Measurements from ENCODE around the gene ZFAND2B.
A peak's percentile ranks its signal among the peaks of the same experiment; 100 is the strongest.

The ZFAND2B gene, protein sequence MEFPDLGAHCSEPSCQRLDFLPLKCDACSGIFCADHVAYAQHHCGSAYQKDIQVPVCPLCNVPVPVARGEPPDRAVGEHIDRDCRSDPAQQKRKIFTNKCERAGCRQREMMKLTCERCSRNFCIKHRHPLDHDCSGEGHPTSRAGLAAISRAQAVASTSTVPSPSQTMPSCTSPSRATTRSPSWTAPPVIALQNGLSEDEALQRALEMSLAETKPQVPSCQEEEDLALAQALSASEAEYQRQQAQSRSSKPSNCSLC

GRCh38 chr2:219206328-219207133, at the start of gene ZFAND2B:
ZFAND2B (plus strand) TSS chr2:219206782; CDS start chr2:219206988, 206 bp downstream.
- peak; percentile 90 to 93 for DNase-seq (ENCODE audit: low read depth in 2 of 2)

GRCh38 chr2:219157396-219157795, 49.2 kb upstream of the ZFAND2B start:
- DNase-seq (ENCODE audit: low read depth in 2 of 2): no peak

GRCh38 chr2:219158025-219158424, 48.6 kb upstream of the ZFAND2B start:
- DNase-seq (ENCODE audit: low read depth in 2 of 2): no peak

GRCh38 chr2:219158586-219158985, 48.0 kb upstream of the ZFAND2B start:
- DNase-seq (ENCODE audit: low read depth in 2 of 2): no peak

DNA sequence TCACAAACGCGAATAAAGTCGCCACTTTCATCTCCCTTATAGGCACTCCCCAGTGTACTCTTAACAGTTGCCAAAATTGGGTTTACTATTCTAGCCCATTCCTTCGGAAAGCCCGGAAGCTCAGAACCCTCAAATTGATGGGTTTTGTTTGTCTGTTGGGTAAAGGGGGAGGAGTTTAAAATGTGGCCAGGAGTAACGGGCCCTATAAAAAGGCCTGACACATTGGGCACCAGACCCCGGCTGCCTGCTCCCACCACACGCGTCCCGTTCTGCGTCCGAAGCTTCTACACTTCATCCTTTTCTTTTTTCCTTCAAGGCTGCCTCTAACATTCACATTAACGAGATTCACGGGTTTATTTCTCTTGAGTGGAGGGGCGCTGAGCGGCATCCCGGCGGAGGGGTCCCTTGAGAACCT, 46.8 kb upstream of the ZFAND2B start:
- DNase-seq (ENCODE audit: low read depth in 2 of 2): no peak

GRCh38 chr2:219160186-219161017, 46.2 kb upstream of the ZFAND2B start, which contains the start of gene NHEJ1:
NHEJ1 (minus strand) TSS chr2:219160815; CDS start chr2:219158362, 2,453 bp downstream.
- peak; percentile 93 to 94 for DNase-seq (ENCODE audit: low read depth in 2 of 2)

- DNase-seq (ENCODE audit: low read depth in 2 of 2): no peak
These were observed 45.5 kb upstream of the ZFAND2B start for GRCh38 chr2:219161097-219161496.

DNA sequence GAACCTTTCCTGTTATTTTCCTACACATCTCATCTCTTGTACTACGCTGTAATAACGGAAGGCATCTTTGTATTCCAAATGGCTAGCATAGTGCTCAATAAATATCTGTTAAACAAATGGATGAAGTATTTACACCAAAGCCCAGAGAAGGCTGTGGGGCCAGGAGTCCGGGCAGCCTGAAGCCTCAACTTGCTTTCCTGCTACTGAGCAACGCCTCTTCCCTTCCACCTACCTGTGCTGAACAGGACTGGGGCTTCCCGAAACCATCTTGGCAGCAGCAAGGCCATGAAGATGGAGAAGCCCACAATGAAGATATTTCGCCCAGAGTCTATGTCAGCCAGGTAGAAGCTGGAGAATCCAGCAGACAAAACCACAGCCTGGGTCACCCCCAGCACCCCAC, 43.4 kb upstream of the ZFAND2B start:
- DNase-seq (ENCODE audit: low read depth in 2 of 2): no peak

- DNase-seq (ENCODE audit: low read depth in 2 of 2): no peak
These were observed 41.3 kb upstream of the ZFAND2B start for GRCh38 chr2:219165058-219165911.

GRCh38 chr2:219167997-219168396, 38.6 kb upstream of the ZFAND2B start:
- DNase-seq (ENCODE audit: low read depth in 2 of 2): no peak

DNA sequence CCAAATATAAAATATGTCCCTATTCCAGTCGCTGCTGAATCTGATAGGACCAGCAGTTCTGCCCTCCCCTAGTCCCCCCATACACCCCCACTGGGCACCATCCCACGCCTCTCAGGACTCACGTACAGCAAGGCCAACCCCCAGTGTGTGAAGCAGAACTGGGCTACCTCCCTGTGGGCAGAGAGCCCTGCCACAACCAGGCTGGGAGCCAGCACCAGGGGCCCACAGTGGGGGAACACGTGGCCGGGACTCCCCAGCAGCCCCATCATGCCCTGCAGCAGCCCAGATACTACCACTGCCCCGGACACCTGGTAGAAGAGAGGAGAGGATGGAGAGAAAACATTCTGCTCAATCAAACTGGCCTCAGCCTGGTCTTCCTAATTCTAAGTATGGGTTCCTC, 38.1 kb upstream of the ZFAND2B start:
- no peak for DNase-seq (ENCODE audit: low read depth in 2 of 2)

GRCh38 chr2:219168932-219169331, 37.6 kb upstream of the ZFAND2B start:
- DNase-seq (ENCODE audit: low read depth in 2 of 2): no peak

GRCh38 chr2:219169930-219170654, 36.5 kb upstream of the ZFAND2B start, which contains the start of gene SLC23A3:
SLC23A3 (minus strand) TSS chr2:219170029; CDS start chr2:219169984, 45 bp downstream.
- no peak for DNase-seq (ENCODE audit: low read depth in 2 of 2)

- DNase-seq (ENCODE audit: low read depth in 2 of 2): no peak
These were observed 35.3 kb upstream of the ZFAND2B start for GRCh38 chr2:219171231-219171651.

- no peak for DNase-seq (ENCODE audit: low read depth in 2 of 2)
These were observed 34.1 kb upstream of the ZFAND2B start for GRCh38 chr2:219172231-219173154.

DNA sequence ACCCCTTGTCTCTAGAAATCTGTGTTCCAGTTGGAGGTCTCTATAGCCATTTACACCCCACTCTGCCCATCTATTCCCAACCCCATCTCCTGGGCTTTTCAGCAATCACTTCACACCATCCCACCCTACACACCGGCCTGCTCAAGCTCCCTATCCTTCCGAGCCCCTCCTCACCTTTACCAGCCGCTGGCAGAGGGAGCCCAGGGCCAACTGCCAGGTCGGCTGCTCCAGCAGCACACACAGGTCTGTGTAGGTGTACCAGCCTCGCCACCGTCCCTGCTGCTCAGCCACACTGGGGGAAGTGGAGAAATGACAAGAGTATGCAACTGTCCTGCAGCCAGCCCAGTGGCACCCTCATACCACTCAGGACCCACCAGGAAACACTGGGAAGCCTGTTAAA, 33.4 kb upstream of the ZFAND2B start:
- DNase-seq (ENCODE audit: low read depth in 2 of 2): no peak

- DNase-seq (ENCODE audit: low read depth in 2 of 2): no peak
These were observed 32.4 kb upstream of the ZFAND2B start for GRCh38 chr2:219174146-219174545.

GRCh38 chr2:219174801-219175200, 31.8 kb upstream of the ZFAND2B start:
- no peak for DNase-seq (ENCODE audit: low read depth in 2 of 2)

DNA sequence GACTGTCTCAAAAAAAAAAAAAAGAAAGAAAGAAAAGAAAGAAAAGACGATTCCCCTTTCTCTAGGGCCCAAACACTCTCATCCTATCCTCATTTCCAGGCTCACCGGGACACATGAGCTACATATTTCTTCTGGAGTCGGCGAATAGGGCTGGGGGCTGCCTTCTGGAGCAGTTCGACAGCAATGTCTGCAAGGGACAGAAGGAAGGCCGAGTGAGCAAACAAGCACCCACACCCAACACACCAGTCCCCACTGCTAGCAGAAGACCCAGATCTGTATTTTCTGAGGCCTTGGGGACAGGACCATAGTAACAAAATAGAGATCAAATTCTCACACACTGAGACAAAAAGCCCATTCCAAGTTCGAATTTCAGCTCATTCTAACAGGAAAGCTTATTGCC, 31.1 kb upstream of the ZFAND2B start:
- DNase-seq (ENCODE audit: low read depth in 2 of 2): no peak

Measured in stimulated activated CD8-positive, alpha-beta memory T cell treated with anti-CD3 and anti-CD28 coated beads, Interleukin-2, amount 100 ng/mL, for 48 hours (primary cell).